ENCODE measurements around the gene SORL1.

DNA sequence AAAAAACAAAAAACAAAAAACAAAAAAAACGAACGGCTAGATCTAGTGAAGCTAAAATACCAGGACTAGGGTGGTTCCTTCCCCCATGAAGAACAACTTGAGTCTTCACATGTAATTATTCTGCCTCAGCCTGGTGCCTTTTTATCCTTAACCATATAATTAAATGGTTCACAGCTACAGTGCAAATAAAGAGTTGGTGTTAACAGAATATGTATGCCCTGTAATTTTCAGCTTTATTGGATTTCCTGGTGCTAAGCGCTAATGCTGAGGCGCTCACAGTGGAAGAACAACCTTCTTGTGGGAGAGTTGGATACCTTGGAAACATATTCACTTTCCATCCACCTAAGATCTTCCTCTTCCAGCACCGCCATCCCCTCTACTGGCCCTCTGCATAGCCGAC, 159.1 kb downstream of the SORL1 start:
- no peak for TF ChIP-seq SP1 (IDR thresholded peaks at IDR 0.05)
- TF ChIP-seq HDGF (IDR thresholded peaks at IDR 0.05; ENCODE audit: borderline replicate concordance): no peak
- no peak for TF ChIP-seq TARDBP (IDR thresholded peaks at IDR 0.05)
- TF ChIP-seq BHLHE40 (IDR thresholded peaks at IDR 0.05; ENCODE audit: borderline replicate concordance): no peak
- TF ChIP-seq ZNF384 (IDR thresholded peaks at IDR 0.05): no peak
- TF ChIP-seq FOXK2 (IDR thresholded peaks at IDR 0.05): no peak
- no peak for TF ChIP-seq SUZ12 (IDR thresholded peaks at IDR 0.05)
- no peak for TF ChIP-seq FOXA1 (IDR thresholded peaks at IDR 0.05)
- TF ChIP-seq FOXM1 (IDR thresholded peaks at IDR 0.05; ENCODE audit: borderline replicate concordance): no peak
- no peak for TF ChIP-seq ELF4 (IDR thresholded peaks at IDR 0.05)
- no peak for TF ChIP-seq ARNT (IDR thresholded peaks at IDR 0.05)
- TF ChIP-seq CTBP1 (IDR thresholded peaks at IDR 0.05; ENCODE audit: borderline replicate concordance): no peak
- no peak for TF ChIP-seq L3MBTL2 (conservative IDR thresholded peaks at IDR 0.05)
